ENCODE results near the gene ITPA. TPM values are rescaled to one million over a fixed set of nuclear protein-coding genes. Genes with fewer than 3 reads are reported as not detected.
A peak's percentile ranks its signal among the peaks of the same experiment; 100 is the strongest.

Gene ITPA
- total and polyA plus RNA-seq, 2 of the 13 experiments (the other 11 are each of a cell fraction or from before 2014, with no cell fraction given), result 60.1 to 103 TPM

DNA sequence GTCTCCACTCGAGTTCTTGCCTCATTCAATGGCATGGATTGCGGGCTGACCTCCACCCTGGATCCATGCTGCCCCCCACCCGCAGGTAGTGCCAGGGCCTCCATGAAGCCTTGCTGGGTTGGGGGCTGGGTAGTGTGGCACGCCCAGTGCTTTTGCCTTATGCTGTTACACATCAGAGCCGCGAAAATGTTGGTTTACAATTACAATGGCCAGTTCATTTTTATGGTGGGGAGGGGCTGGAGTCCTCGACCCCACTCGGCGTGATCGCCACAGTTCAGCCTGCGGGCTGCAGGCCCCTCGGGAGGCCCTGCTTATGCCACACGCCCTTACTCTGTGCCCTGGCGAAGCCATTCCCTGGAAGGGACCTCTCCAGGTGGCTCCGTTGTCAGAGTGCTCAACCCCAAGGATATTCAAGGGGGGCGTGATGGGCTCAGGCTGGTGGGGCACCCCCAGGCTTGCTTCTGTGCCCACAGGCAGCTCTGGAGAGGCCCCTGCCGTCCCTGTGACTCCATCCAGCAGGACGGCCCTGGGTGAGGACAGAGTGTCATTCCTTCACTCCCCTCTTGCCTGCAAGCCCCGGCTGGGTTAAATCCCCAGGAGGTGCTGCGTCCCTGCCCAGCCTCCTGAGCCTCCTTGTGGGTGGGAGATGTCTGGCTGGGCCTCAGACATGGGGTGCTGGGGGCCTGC lies 14.8 kb downstream of the ITPA start (continued):
- TF ChIP-seq HNRNPK (IDR thresholded peaks at IDR 0.05; ENCODE audit: low read depth, low read length, poor library complexity, severe bottlenecking) (no peak), ZNF720 (CRISPR knock-in tag; IDR thresholded peaks at IDR 0.05) (no peak), ZFP36L2 (CRISPR knock-in tag; IDR thresholded peaks at IDR 0.05) (no peak), KLF6 (CRISPR knock-in tag; IDR thresholded peaks at IDR 0.05) (no peak), BORCS8-MEF2B (CRISPR knock-in tag; IDR thresholded peaks at IDR 0.05) (peak; percentile 52), IKZF1 (IDR thresholded peaks at IDR 0.05) (no peak), RFXANK (CRISPR knock-in tag; IDR thresholded peaks at IDR 0.05) (no peak), ZNF564 (CRISPR knock-in tag; IDR thresholded peaks at IDR 0.05) (no peak), FOXO1 (CRISPR knock-in tag; IDR thresholded peaks at IDR 0.05) (no peak), FOSL2 (CRISPR knock-in tag; IDR thresholded peaks at IDR 0.05) (no peak), TOPORS (CRISPR knock-in tag; IDR thresholded peaks at IDR 0.05) (no peak), RAD21 (CRISPR knock-in tag; IDR thresholded peaks at IDR 0.05) (no peak), ZNF432 (CRISPR knock-in tag; IDR thresholded peaks at IDR 0.05; ENCODE audit: borderline replicate concordance) (no peak), KDM1A (CRISPR knock-in tag; IDR thresholded peaks at IDR 0.05) (0 out of 2 replicates have a peak, but pooled peaks have one; percentile 16), HCFC1 (IDR thresholded peaks at IDR 0.05; ENCODE audit: low read depth, low read length) (no peak), NFE2 (CRISPR knock-in tag; IDR thresholded peaks at IDR 0.05) (no peak), ZBTB3 (CRISPR knock-in tag; IDR thresholded peaks at IDR 0.05; ENCODE audit: borderline replicate concordance, low read depth) (no peak), ZNF451 (CRISPR knock-in tag; IDR thresholded peaks at IDR 0.05) (peak; percentile 46; the same call in 1 of the 2 replicates), ZNF619 (CRISPR knock-in tag; IDR thresholded peaks at IDR 0.05) (no peak), NCOR1 (IDR thresholded peaks at IDR 0.05; ENCODE audit: borderline replicate concordance, low read length) (0 out of 2 replicates have a peak, but pooled peaks have one; percentile 27), NCOA1 (CRISPR knock-in tag; IDR thresholded peaks at IDR 0.05) (no peak), GABPB1 (CRISPR knock-in tag; IDR thresholded peaks at IDR 0.05) (no peak), JDP2 (CRISPR knock-in tag; IDR thresholded peaks at IDR 0.05; ENCODE audit: borderline replicate concordance) (no peak), NONO (IDR thresholded peaks at IDR 0.05) (no peak), NONO (CRISPR knock-in tag; conservative IDR thresholded peaks at IDR 0.05) (no peak), HOXA3 (CRISPR knock-in tag; IDR thresholded peaks at IDR 0.05) (no peak), POGK (CRISPR knock-in tag; conservative IDR thresholded peaks at IDR 0.05) (no peak), ZNF780A (CRISPR knock-in tag; IDR thresholded peaks at IDR 0.05) (no peak)
- TF ChIP-seq, protein P1, sequence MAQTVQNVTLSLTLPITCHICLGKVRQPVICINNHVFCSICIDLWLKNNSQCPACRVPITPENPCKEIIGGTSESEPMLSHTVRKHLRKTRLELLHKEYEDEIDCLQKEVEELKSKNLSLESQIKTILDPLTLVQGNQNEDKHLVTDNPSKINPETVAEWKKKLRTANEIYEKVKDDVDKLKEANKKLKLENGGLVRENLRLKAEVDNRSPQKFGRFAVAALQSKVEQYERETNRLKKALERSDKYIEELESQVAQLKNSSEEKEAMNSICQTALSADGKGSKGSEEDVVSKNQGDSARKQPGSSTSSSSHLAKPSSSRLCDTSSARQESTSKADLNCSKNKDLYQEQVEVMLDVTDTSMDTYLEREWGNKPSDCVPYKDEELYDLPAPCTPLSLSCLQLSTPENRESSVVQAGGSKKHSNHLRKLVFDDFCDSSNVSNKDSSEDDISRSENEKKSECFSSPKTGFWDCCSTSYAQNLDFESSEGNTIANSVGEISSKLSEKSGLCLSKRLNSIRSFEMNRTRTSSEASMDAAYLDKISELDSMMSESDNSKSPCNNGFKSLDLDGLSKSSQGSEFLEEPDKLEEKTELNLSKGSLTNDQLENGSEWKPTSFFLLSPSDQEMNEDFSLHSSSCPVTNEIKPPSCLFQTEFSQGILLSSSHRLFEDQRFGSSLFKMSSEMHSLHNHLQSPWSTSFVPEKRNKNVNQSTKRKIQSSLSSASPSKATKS (CRISPR knock-in tag; IDR thresholded peaks at IDR 0.05), result no peak
- TF ChIP-seq, protein P2, sequence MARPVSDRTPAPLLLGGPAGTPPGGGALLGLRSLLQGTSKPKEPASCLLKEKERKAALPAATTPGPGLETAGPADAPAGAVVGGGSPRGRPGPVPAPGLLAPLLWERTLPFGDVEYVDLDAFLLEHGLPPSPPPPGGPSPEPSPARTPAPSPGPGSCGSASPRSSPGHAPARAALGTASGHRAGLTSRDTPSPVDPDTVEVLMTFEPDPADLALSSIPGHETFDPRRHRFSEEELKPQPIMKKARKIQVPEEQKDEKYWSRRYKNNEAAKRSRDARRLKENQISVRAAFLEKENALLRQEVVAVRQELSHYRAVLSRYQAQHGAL (CRISPR knock-in tag; IDR thresholded peaks at IDR 0.05; ENCODE audit: not compliant biosample characterization), result no peak

All from HepG2 (cell line).